AG09309 (cell line): ENCODE measurements around the gene ANKZF1.

ENCODE experiments used
- DNase-seq: peaks from one replicate; pipeline ENCODE4 v3.0.0-alpha.2; 2010; ENCODE audit warnings: low read depth
- H3K4me3 ChIP-seq: 2 replicates; pipeline ENCODE4 v1.5.1; 2011; ENCODE audit warnings: mild to moderate bottlenecking, low read depth, low read length, moderate library complexity; ENCODE audit not compliant: control insufficient read depth
- CTCF ChIP-seq: IDR thresholded peaks from 2 replicates; pipeline ENCODE4 v1.5.1; 2011; ENCODE audit warnings: mild to moderate bottlenecking, low read depth, low read length, inconsistent platforms; ENCODE audit not compliant: insufficient read depth, control insufficient read depth; ENCODE audit errors: missing control alignments

Gene ANKZF1

GRCh38 chr2:219230059-219230540 is 494 bp downstream of the ANKZF1 start:
- no peak for TF ChIP-seq CTCF

GRCh38 chr2:219234331-219234730 is 4.7 kb downstream of the ANKZF1 start:
- no peak for TF ChIP-seq CTCF
- no peak overlapping the region for H3K4me3 ChIP-seq
- no peak for DNase-seq

More at GRCh38 chr2:219230059-219230540, 494 bp downstream of the ANKZF1 start:
- DNase-seq: no peak
- peak overlapping the region; percentile 86 for H3K4me3 ChIP-seq

GRCh38 chr2:219243291-219243761 is 13.7 kb downstream of the ANKZF1 start:
- no peak for DNase-seq
- no peak for TF ChIP-seq CTCF
- no peak overlapping the region; the same call in none of the 2 replicates for H3K4me3 ChIP-seq

GRCh38 chr2:219244789-219245147 is 15.2 kb downstream of the ANKZF1 start:
- no peak for TF ChIP-seq CTCF
- DNase-seq: no peak
- H3K4me3 ChIP-seq: peak overlapping the region; percentile 60

- peak within 1 kb of the TSS; percentile 60 for H3K4me3 ChIP-seq
- DNase-seq: peak; percentile 68
- no peak for TF ChIP-seq CTCF
Observed at GRCh38 chr2:219245148-219245898, 15.7 kb downstream of the ANKZF1 start, which contains the start of the genes GLB1L and STK16. GLB1L (minus strand) TSS chr2:219245444; CDS start chr2:219243573, 1,871 bp downstream. STK16 (plus strand) TSS chr2:219245479; CDS start chr2:219246000, 521 bp downstream.

GRCh38 chr2:219245899-219246230 is 16.3 kb downstream of the ANKZF1 start:
- no peak for TF ChIP-seq CTCF
- peak overlapping the region; percentile 60 for H3K4me3 ChIP-seq
- DNase-seq: no peak
